PC-9 (cell line): ENCODE data around the gene VCAN.

Experiments
- EZH2 ChIP-seq: fragments of 200-600 bp; sonication (generic); IDR thresholded peaks from 2 replicates; pipeline ENCODE4 v1.8.0; 2017; ENCODE audit warnings: antibody characterized with exemption, low read depth
- TF ChIP-seq, protein P1 (sequence below): fragments of 200-600 bp; sonication (generic); conservative IDR thresholded peaks from 2 replicates; pipeline ENCODE4 v1.6.1; 2017; ENCODE audit warnings: mixed run types, antibody characterized with exemption, mild to moderate bottlenecking, moderate library complexity

DNA sequence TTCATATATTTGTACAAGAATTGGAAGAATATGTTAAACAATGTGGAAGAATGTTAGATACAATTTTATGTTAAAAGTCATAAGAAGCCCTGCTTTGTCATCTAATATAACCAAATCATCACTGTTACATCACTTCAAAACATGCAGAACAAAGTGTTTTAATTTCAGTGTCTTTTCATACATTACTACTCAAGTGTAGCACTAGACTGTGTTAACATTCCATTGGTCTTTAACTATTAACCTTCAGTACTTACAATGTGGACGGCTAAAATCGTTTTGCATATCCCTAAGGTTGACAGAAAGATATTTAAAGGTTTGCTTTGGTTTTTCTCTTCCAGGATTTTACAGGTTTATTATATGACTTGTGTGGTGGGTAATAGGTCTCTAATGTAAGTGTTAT is 50.9 kb downstream of the VCAN start:
- TF ChIP-seq, protein P1, sequence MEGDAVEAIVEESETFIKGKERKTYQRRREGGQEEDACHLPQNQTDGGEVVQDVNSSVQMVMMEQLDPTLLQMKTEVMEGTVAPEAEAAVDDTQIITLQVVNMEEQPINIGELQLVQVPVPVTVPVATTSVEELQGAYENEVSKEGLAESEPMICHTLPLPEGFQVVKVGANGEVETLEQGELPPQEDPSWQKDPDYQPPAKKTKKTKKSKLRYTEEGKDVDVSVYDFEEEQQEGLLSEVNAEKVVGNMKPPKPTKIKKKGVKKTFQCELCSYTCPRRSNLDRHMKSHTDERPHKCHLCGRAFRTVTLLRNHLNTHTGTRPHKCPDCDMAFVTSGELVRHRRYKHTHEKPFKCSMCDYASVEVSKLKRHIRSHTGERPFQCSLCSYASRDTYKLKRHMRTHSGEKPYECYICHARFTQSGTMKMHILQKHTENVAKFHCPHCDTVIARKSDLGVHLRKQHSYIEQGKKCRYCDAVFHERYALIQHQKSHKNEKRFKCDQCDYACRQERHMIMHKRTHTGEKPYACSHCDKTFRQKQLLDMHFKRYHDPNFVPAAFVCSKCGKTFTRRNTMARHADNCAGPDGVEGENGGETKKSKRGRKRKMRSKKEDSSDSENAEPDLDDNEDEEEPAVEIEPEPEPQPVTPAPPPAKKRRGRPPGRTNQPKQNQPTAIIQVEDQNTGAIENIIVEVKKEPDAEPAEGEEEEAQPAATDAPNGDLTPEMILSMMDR, result no peak
- no peak for TF ChIP-seq EZH2
